Tibial artery (tissue), 4 donors: Measurements from ENCODE around the gene TMEM129.
A peak's percentile ranks its signal among the peaks of the same experiment; 100 is the strongest.

ENCODE experiments used
- DNase-seq, 2 donors: peaks; one replicate each; pipeline ENCODE4 v3.0.0-alpha.2; 2019
- H3K27ac ChIP-seq, 2 donors: fragments of 200-600 bp; sonication (generic) in 1 of 2; 1 replicate in 1 of 2; 2 replicates in 1 of 2; pipeline ENCODE4 v1.5.1; 2018 to 2019; ENCODE audit warnings: mild to moderate bottlenecking in 1 of 2
- H3K27me3 ChIP-seq, 2 donors: fragments of 200-600 bp; sonication (generic) in 1 of 2; one replicate each; pipeline versions ENCODE4 v1.5.1 to v1.6.0; 2016 to 2019
- H3K36me3 ChIP-seq, 3 donors: fragments of 200-600 bp; sonication (generic) in 2 of 3; one replicate each; pipeline ENCODE4 v1.5.1; 2016 to 2019; ENCODE audit warnings: mild to moderate bottlenecking in 2 of 3
- H3K4me1 ChIP-seq, 4 donors: fragments of 200-600 bp; sonication (generic) in 2 of 4; 1 replicate in 3 of 4; 2 replicates in 1 of 4; pipeline ENCODE4 v1.5.1; 2016 to 2019
- H3K4me3 ChIP-seq, 2 donors: fragments of 200-600 bp; sonication (generic) in 1 of 2; 1 replicate in 1 of 2; 2 replicates in 1 of 2; pipeline ENCODE4 v1.5.1; 2018 to 2019; ENCODE audit warnings: mild to moderate bottlenecking in 2 of 2
- H3K9me3 ChIP-seq, 3 donors: fragments of 200-600 bp; sonication (generic) in 1 of 3; one replicate each; pipeline ENCODE4 v1.5.1; 2016 to 2019
- intact Hi-C: fragments of 100-400 bp; cut with DNase I; formaldehyde crosslinking; loops from one replicate; pipeline ENCODE4 v1.15.0; 2023; ENCODE audit warnings: low total_unique reads
- TF ChIP-seq, protein P1 (sequence below), 2 experiments: fragments of 200-600 bp in 1 of 2; fragments of 450-650 bp in 1 of 2; IDR thresholded peaks; one replicate each; pipeline ENCODE4 v1.5.1; 2017 to 2019; ENCODE audit warnings: antibody characterized with exemption in 2 of 2, mild to moderate bottlenecking in 1 of 2, moderate library complexity in 1 of 2

Gene TMEM129

DNA sequence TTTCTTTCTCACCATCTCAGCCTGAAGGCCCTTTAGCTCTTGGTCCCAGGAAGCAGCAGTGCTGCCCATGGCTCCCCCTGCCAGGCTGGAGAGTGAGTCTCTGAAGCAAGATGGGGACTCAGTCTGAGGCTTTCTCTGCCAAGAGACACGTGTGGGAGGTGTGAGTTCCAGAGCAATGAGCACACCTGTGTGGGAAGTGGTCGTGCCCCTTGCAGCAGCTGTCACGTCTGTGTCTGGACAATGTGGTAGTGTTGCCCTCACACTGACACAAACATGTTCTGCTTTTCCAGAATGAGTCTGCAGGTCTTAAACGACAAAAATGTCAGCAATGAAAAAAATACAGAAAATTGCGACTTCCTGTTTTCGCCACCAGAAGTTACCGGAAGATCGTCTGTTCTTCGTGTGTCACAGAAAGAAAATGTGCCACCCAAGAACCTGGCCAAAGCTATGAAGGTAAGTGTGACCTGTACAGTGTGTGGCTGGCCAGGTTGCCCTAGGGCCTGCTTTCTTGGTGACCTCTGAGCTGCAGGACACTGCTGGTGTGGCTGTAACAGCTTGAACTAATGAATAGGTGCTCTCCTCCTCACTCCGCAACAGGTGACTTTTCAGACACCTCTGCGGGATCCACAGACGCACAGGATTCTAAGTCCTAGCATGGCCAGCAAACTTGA is 2.1 kb upstream of the TMEM129 start:
- intact Hi-C loops: no loop called here
- no peaks in the 10 kb centered on the region for H3K27me3 ChIP-seq
- peaks cover 0 to 10% (median 8%) of the 10 kb centered on the region in 3 donors for H3K36me3 ChIP-seq
- H3K27ac ChIP-seq: no peak overlapping the region
- H3K4me1 ChIP-seq: peaks cover 0 to 31% (median 24%) of the 10 kb centered on the region in 4 donors
- TF ChIP-seq, protein P1, sequence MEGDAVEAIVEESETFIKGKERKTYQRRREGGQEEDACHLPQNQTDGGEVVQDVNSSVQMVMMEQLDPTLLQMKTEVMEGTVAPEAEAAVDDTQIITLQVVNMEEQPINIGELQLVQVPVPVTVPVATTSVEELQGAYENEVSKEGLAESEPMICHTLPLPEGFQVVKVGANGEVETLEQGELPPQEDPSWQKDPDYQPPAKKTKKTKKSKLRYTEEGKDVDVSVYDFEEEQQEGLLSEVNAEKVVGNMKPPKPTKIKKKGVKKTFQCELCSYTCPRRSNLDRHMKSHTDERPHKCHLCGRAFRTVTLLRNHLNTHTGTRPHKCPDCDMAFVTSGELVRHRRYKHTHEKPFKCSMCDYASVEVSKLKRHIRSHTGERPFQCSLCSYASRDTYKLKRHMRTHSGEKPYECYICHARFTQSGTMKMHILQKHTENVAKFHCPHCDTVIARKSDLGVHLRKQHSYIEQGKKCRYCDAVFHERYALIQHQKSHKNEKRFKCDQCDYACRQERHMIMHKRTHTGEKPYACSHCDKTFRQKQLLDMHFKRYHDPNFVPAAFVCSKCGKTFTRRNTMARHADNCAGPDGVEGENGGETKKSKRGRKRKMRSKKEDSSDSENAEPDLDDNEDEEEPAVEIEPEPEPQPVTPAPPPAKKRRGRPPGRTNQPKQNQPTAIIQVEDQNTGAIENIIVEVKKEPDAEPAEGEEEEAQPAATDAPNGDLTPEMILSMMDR (IDR thresholded peaks at IDR 0.05): no peak
- peak overlapping the region in 1 of 2 donors; percentile 9 for H3K4me3 ChIP-seq
- DNase-seq: peak in 1 of 2 donors; percentile 18
- no peaks in the 10 kb centered on the region for H3K9me3 ChIP-seq

DNA sequence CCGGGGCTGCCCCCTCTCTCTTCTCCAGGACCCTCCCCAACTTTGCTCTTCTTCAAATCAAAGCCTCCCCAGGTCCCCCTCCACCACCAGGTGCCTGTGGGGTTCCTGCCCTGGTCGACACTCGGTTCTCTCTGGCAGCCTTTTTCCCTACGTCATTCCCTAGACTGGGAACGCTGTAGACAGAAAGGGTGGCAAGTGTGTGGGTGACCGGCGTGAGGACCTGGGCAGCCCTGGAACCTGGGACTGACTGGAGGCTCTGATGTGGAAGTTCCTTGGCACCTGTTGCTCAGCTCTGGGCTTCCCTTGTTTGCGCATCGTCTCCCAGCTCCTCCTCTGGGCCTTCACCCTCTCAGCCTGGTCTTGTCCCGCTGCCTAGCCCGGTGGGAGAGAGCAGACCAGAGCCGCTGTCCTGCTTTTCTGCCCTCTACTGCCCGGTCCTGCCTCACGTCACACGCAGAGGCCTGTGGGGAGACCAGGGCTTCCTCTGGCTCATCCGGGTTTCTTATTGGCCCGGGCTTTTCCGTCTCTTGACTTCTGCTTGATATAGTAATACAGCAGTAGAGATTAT is 1.5 kb upstream of the TMEM129 start:
- H3K4me1 ChIP-seq: peaks cover 0 to 37% (median 27%) of the 10 kb centered on the region in 4 donors
- H3K36me3 ChIP-seq: peaks cover 0 to 15% (median 10%) of the 10 kb centered on the region in 3 donors
- no peaks in the 10 kb centered on the region for H3K9me3 ChIP-seq
- intact Hi-C loops: no loop called here
- no peak overlapping the region for H3K27ac ChIP-seq
- H3K27me3 ChIP-seq: no peaks in the 10 kb centered on the region
- no peak overlapping the region for H3K4me3 ChIP-seq
- TF ChIP-seq, protein P1 (IDR thresholded peaks at IDR 0.05): no peak
- DNase-seq: peak in 1 of 2 donors; percentile 20

DNA sequence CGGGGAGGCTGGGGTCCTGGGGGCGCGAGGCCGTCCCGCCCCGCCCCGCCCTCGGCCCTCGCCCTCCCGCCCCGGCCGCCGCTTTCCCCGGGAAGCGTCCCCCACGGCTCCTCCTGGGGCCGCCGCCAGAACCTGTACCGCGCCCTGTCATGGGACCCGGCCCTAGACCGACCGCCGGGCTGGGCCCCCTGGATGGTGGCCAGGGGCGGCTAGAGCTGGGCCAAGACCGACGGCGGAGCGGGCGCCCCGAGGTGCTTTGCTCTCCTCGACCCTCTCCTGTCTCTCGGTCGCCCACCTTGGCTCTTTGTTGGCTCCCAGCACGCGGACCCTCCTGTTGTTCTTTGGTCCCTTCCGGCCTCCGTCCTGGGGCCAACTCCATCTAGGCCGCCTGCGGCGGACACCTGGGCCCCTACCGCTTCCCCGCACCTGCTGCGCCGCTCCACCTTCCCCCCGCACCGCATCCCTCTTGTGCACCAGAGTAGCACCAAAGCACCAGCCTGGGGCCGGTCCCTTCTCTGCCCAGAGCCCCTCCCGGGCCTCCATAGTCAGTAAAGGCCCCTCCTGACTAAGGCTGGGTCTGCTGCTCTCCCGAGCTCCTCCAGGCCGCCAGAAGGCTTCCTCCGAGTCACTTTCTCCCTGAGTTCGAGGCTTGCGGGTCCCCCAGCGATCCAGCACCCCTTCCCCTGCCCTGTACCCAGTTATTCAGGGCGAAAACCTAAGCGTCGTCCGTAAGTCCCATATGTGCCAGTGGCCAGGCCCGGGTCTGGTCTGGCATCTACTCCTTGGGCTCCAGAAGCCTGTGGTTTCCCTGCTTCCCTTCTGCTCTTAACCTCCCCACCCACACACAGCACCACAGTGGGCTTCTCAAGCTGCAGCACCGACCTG is 785 bp upstream of the TMEM129 start:
- H3K4me3 ChIP-seq: peak overlapping the region; percentile 66 to 74
- no peaks in the 10 kb centered on the region for H3K27me3 ChIP-seq
- intact Hi-C loops: no loop called here
- no peaks in the 10 kb centered on the region for H3K9me3 ChIP-seq
- peak in 1 of 2 donors; percentile 22 for DNase-seq
- H3K27ac ChIP-seq: no peak overlapping the region
- TF ChIP-seq, protein P1 (IDR thresholded peaks at IDR 0.05): no peak
- H3K4me1 ChIP-seq: peaks cover 0 to 44% (median 27%) of the 10 kb centered on the region in 4 donors
- peaks cover 0 to 18% (median 18%) of the 10 kb centered on the region in 3 donors for H3K36me3 ChIP-seq

- H3K4me1 ChIP-seq: peaks cover 0 to 45% (median 27%) of the 10 kb centered on the region in 4 donors
- H3K27ac ChIP-seq: peak overlapping the region; percentile 85 to 89
- peaks cover 0 to 23% (median 18%) of the 10 kb centered on the region in 3 donors for H3K36me3 ChIP-seq
- no peaks in the 10 kb centered on the region for H3K9me3 ChIP-seq
- peak overlapping the region; percentile 66 to 74 for H3K4me3 ChIP-seq
- TF ChIP-seq, protein P1 (IDR thresholded peaks at IDR 0.05): no peak
- no peaks in the 10 kb centered on the region for H3K27me3 ChIP-seq
- peak in 1 of 2 donors; percentile 33 for DNase-seq
- intact Hi-C loops: no loop called here
Observed at GRCh38 chr4:1720163-1720983, 750 bp downstream of the TMEM129 start.
